ENCODE measurements around the gene CADM1.

- TF ChIP-seq CTCF (IDR thresholded peaks at IDR 0.05) (no peak), POLR2A (IDR thresholded peaks at IDR 0.05; ENCODE audit: low read depth) (no peak)
These were observed 56.8 kb downstream of the CADM1 start for GRCh38 chr11:115447273-115447864.

Data from esophagus muscularis mucosa (tissue), 3 donors.